ENCODE results near the gene KCNQ1.

Gene KCNQ1

GRCh38 chr11:2803186-2804091 is 358.6 kb downstream of the KCNQ1 start:
- Histone ChIP-seq H3K9me3 (ENCODE audit: control insufficient read depth in 2 of 2, low read length in 2 of 2) (no peaks in the 10 kb centered on the region), H3K4me3 (ENCODE audit: low read length in 2 of 2) (no peak overlapping the region), H3K4me1 (ENCODE audit: control insufficient read depth in 2 of 2, insufficient read depth in 2 of 2, low read length in 2 of 2) (peaks cover 0 to 10% of the 10 kb centered on the region in 2 donors), H3K9ac (ENCODE audit: low read depth in 1 of 2, low read length in 2 of 2) (no peak overlapping the region), H3K27ac (ENCODE audit: low read depth in 2 of 2, low read length in 2 of 2) (no peak overlapping the region), H3K36me3 (ENCODE audit: control insufficient read depth in 2 of 2, insufficient read depth in 2 of 2, low read length in 2 of 2) (no peaks in the 10 kb centered on the region), H3K27me3 (ENCODE audit: control insufficient read depth in 2 of 2, insufficient read depth in 2 of 2, low read length in 2 of 2) (no peaks in the 10 kb centered on the region)

- no peaks in the 10 kb centered on the region for H3K9me3 ChIP-seq (ENCODE audit: control insufficient read depth in 2 of 2, low read length in 2 of 2)
- no peaks in the 10 kb centered on the region for H3K27me3 ChIP-seq (ENCODE audit: control insufficient read depth in 2 of 2, insufficient read depth in 2 of 2, low read length in 2 of 2)
- no peak overlapping the region for H3K4me3 ChIP-seq (ENCODE audit: low read length in 2 of 2)
- no peak overlapping the region for H3K27ac ChIP-seq (ENCODE audit: low read depth in 2 of 2, low read length in 2 of 2)
- peaks cover 0 to 10% of the 10 kb centered on the region in 2 donors for H3K4me1 ChIP-seq (ENCODE audit: control insufficient read depth in 2 of 2, insufficient read depth in 2 of 2, low read length in 2 of 2)
- H3K36me3 ChIP-seq (ENCODE audit: control insufficient read depth in 2 of 2, insufficient read depth in 2 of 2, low read length in 2 of 2): no peaks in the 10 kb centered on the region
- H3K9ac ChIP-seq (ENCODE audit: low read depth in 1 of 2, low read length in 2 of 2): no peak overlapping the region
Observed at GRCh38 chr11:2804189-2804588, 359.4 kb downstream of the KCNQ1 start.

GRCh38 chr11:2804701-2805387 is 360.0 kb downstream of the KCNQ1 start:
- Histone ChIP-seq H3K4me1 (ENCODE audit: control insufficient read depth in 2 of 2, insufficient read depth in 2 of 2, low read length in 2 of 2) (peaks cover 0 to 10% of the 10 kb centered on the region in 2 donors), H3K36me3 (ENCODE audit: control insufficient read depth in 2 of 2, insufficient read depth in 2 of 2, low read length in 2 of 2) (no peaks in the 10 kb centered on the region), H3K27ac (ENCODE audit: low read depth in 2 of 2, low read length in 2 of 2) (no peak overlapping the region), H3K4me3 (ENCODE audit: low read length in 2 of 2) (no peak overlapping the region), H3K27me3 (ENCODE audit: control insufficient read depth in 2 of 2, insufficient read depth in 2 of 2, low read length in 2 of 2) (no peaks in the 10 kb centered on the region), H3K9ac (ENCODE audit: low read depth in 1 of 2, low read length in 2 of 2) (no peak overlapping the region), H3K9me3 (ENCODE audit: control insufficient read depth in 2 of 2, low read length in 2 of 2) (no peaks in the 10 kb centered on the region)

GRCh38 chr11:2805388-2806056 is 360.7 kb downstream of the KCNQ1 start:
- Histone ChIP-seq H3K4me1 (ENCODE audit: control insufficient read depth in 2 of 2, insufficient read depth in 2 of 2, low read length in 2 of 2) (peaks cover 0 to 10% of the 10 kb centered on the region in 2 donors), H3K27me3 (ENCODE audit: control insufficient read depth in 2 of 2, insufficient read depth in 2 of 2, low read length in 2 of 2) (no peaks in the 10 kb centered on the region), H3K36me3 (ENCODE audit: control insufficient read depth in 2 of 2, insufficient read depth in 2 of 2, low read length in 2 of 2) (no peaks in the 10 kb centered on the region), H3K4me3 (ENCODE audit: low read length in 2 of 2) (no peak overlapping the region), H3K27ac (ENCODE audit: low read depth in 2 of 2, low read length in 2 of 2) (no peak overlapping the region), H3K9ac (ENCODE audit: low read depth in 1 of 2, low read length in 2 of 2) (no peak overlapping the region), H3K9me3 (ENCODE audit: control insufficient read depth in 2 of 2, low read length in 2 of 2) (no peaks in the 10 kb centered on the region)

GRCh38 chr11:2806351-2807024 is 361.7 kb downstream of the KCNQ1 start:
- Histone ChIP-seq H3K4me3 (ENCODE audit: low read length in 2 of 2) (no peak overlapping the region), H3K9me3 (ENCODE audit: control insufficient read depth in 2 of 2, low read length in 2 of 2) (no peaks in the 10 kb centered on the region), H3K27me3 (ENCODE audit: control insufficient read depth in 2 of 2, insufficient read depth in 2 of 2, low read length in 2 of 2) (no peaks in the 10 kb centered on the region), H3K36me3 (ENCODE audit: control insufficient read depth in 2 of 2, insufficient read depth in 2 of 2, low read length in 2 of 2) (no peaks in the 10 kb centered on the region), H3K27ac (ENCODE audit: low read depth in 2 of 2, low read length in 2 of 2) (no peak overlapping the region), H3K4me1 (ENCODE audit: control insufficient read depth in 2 of 2, insufficient read depth in 2 of 2, low read length in 2 of 2) (peaks cover 2 to 10% of the 10 kb centered on the region in 2 donors), H3K9ac (ENCODE audit: low read depth in 1 of 2, low read length in 2 of 2) (no peak overlapping the region)

- Histone ChIP-seq H3K27ac (ENCODE audit: low read depth in 2 of 2, low read length in 2 of 2) (no peak overlapping the region), H3K9ac (ENCODE audit: low read depth in 1 of 2, low read length in 2 of 2) (no peak overlapping the region), H3K9me3 (ENCODE audit: control insufficient read depth in 2 of 2, low read length in 2 of 2) (no peaks in the 10 kb centered on the region), H3K4me1 (ENCODE audit: control insufficient read depth in 2 of 2, insufficient read depth in 2 of 2, low read length in 2 of 2) (peaks cover 2 to 10% of the 10 kb centered on the region in 2 donors), H3K27me3 (ENCODE audit: control insufficient read depth in 2 of 2, insufficient read depth in 2 of 2, low read length in 2 of 2) (no peaks in the 10 kb centered on the region), H3K36me3 (ENCODE audit: control insufficient read depth in 2 of 2, insufficient read depth in 2 of 2, low read length in 2 of 2) (no peaks in the 10 kb centered on the region), H3K4me3 (ENCODE audit: low read length in 2 of 2) (no peak overlapping the region)
Observed at GRCh38 chr11:2807025-2807681, 362.3 kb downstream of the KCNQ1 start.

GRCh38 chr11:2807801-2808241 is 363.0 kb downstream of the KCNQ1 start:
- no peaks in the 10 kb centered on the region for H3K36me3 ChIP-seq (ENCODE audit: control insufficient read depth in 2 of 2, insufficient read depth in 2 of 2, low read length in 2 of 2)
- no peaks in the 10 kb centered on the region for H3K27me3 ChIP-seq (ENCODE audit: control insufficient read depth in 2 of 2, insufficient read depth in 2 of 2, low read length in 2 of 2)
- no peaks in the 10 kb centered on the region for H3K9me3 ChIP-seq (ENCODE audit: control insufficient read depth in 2 of 2, low read length in 2 of 2)
- H3K9ac ChIP-seq (ENCODE audit: low read depth in 1 of 2, low read length in 2 of 2): no peak overlapping the region
- peaks cover 2 to 10% of the 10 kb centered on the region in 2 donors for H3K4me1 ChIP-seq (ENCODE audit: control insufficient read depth in 2 of 2, insufficient read depth in 2 of 2, low read length in 2 of 2)
- no peak overlapping the region for H3K27ac ChIP-seq (ENCODE audit: low read depth in 2 of 2, low read length in 2 of 2)
- H3K4me3 ChIP-seq (ENCODE audit: low read length in 2 of 2): no peak overlapping the region

- Histone ChIP-seq H3K4me3 (ENCODE audit: low read length in 2 of 2) (no peak overlapping the region), H3K36me3 (ENCODE audit: control insufficient read depth in 2 of 2, insufficient read depth in 2 of 2, low read length in 2 of 2) (no peaks in the 10 kb centered on the region), H3K27me3 (ENCODE audit: control insufficient read depth in 2 of 2, insufficient read depth in 2 of 2, low read length in 2 of 2) (no peaks in the 10 kb centered on the region), H3K27ac (ENCODE audit: low read depth in 2 of 2, low read length in 2 of 2) (no peak overlapping the region), H3K9ac (ENCODE audit: low read depth in 1 of 2, low read length in 2 of 2) (no peak overlapping the region), H3K4me1 (ENCODE audit: control insufficient read depth in 2 of 2, insufficient read depth in 2 of 2, low read length in 2 of 2) (peaks cover 2 to 10% of the 10 kb centered on the region in 2 donors), H3K9me3 (ENCODE audit: control insufficient read depth in 2 of 2, low read length in 2 of 2) (no peaks in the 10 kb centered on the region)
Observed at GRCh38 chr11:2808850-2809846, 364.3 kb downstream of the KCNQ1 start.

All from mucosa of rectum (tissue), 2 donors.